Caco-2 (cell line): ENCODE data around the gene SPEM1. TPM values are rescaled to one million over a fixed set of nuclear protein-coding genes. Genes with fewer than 3 reads are reported as not detected.

Source experiments
- BruUV-seq: library from RNA; stranded (reverse); fragments of 400-500 nt; replicated peaks from 2 replicates; lab custom pipeline; 2021; lab: Mats Ljungman, UMichigan
- CTCF ChIA-PET: fragments of 300-600 bp; sonication (Branson Sonifier 250); formaldehyde crosslinking; loops from one replicate; lab custom pipeline; 2022; ENCODE audit warnings: antibody characterized with exemption; lab: Charles Lee
- POLR2A ChIA-PET: fragments of 300-600 bp; sonication (Branson Sonifier 250); formaldehyde crosslinking; loops from one replicate; lab custom pipeline; 2022; ENCODE audit warnings: antibody characterized with exemption; lab: Charles Lee
- DNase-seq, 2 experiments: peaks; one replicate each; pipeline versions ENCODE4 v3.0.0 to v3.0.0-alpha.2; 2020 to 2022
- H3K27me3 ChIP-seq: replicated peaks from 2 replicates; pipeline ENCODE4 v1.6.0; 2011; ENCODE audit warnings: low read length; ENCODE audit not compliant: control insufficient read depth, insufficient read depth
- H3K36me3 ChIP-seq: 2 replicates; pipeline ENCODE4 v1.5.1; 2011; ENCODE audit warnings: low read length; ENCODE audit not compliant: control insufficient read depth, insufficient read depth
- H3K4me1 ChIP-seq: fragments of 250-450 bp; sonication (Bioruptor Pico); 2 replicates; pipeline ENCODE4 v1.5.1; 2020; ENCODE audit warnings: mild to moderate bottlenecking
- H3K4me3 ChIP-seq: 2 replicates; pipeline ENCODE4 v1.5.1; 2011; ENCODE audit warnings: low read depth, mild to moderate bottlenecking, control low read depth, low read length
- H3K9me3 ChIP-seq: fragments of 250-450 bp; sonication (Bioruptor Pico); 2 replicates; pipeline ENCODE4 v1.5.1; 2020; ENCODE audit warnings: mild to moderate bottlenecking, moderate library complexity
- H3K27ac Mint-ChIP-seq: one replicate; pipeline ENCODE4 v1.8.0; 2022; ENCODE audit warnings: mixed read lengths; ENCODE audit not compliant: unreplicated experiment
- H3K27me3 Mint-ChIP-seq: one replicate; pipeline ENCODE4 v1.8.0; 2022; ENCODE audit warnings: mixed read lengths; ENCODE audit not compliant: insufficient read depth, unreplicated experiment
- H3K36me3 Mint-ChIP-seq: one replicate; pipeline ENCODE4 v1.8.0; 2022; ENCODE audit warnings: mild to moderate bottlenecking, mixed read lengths; ENCODE audit not compliant: insufficient read depth, unreplicated experiment
- H3K4me1 Mint-ChIP-seq: one replicate; pipeline ENCODE4 v1.8.0; 2022; ENCODE audit warnings: low read depth, mixed read lengths; ENCODE audit not compliant: unreplicated experiment
- H3K4me3 Mint-ChIP-seq: one replicate; pipeline ENCODE4 v1.8.0; 2022; ENCODE audit warnings: mild to moderate bottlenecking, moderate library complexity, mixed read lengths; ENCODE audit not compliant: unreplicated experiment
- H3K9me3 Mint-ChIP-seq: one replicate; pipeline ENCODE4 v1.8.0; 2022; ENCODE audit warnings: mixed read lengths; ENCODE audit not compliant: unreplicated experiment
- CTCF ChIP-seq, 2 experiments: fragments of 200-600 bp in 1 of 2; IDR thresholded peaks; 1 replicate in 1 of 2; 2 replicates in 1 of 2; pipeline versions ENCODE4 v1.5.1 to v1.8.0; 2011 to 2022; ENCODE audit warnings: antibody characterized with exemption in 1 of 2, control low read depth in 1 of 2, inconsistent platforms in 1 of 2, low read depth in 1 of 2, low read length in 1 of 2, mild to moderate bottlenecking in 1 of 2, moderate library complexity in 1 of 2; ENCODE audit not compliant: insufficient read depth in 1 of 2, severe bottlenecking in 1 of 2, unreplicated experiment in 1 of 2
- intact Hi-C: fragments of 100-400 bp; cut with micrococcal nuclease; formaldehyde crosslinking; loops from one replicate; pipeline ENCODE4 v1.10.0; 2022; ENCODE audit not compliant: unreplicated experiment
- total RNA-seq: library from RNA; stranded (reverse); gene quantifications from 2 replicates; pipeline ENCODE4 v1.2.3, GENCODE V29; 2022

The SPEM1 gene
- total RNA-seq, 1 experiment from 2014 or later, result 0.52 TPM

- peaks cover 38% of the 10 kb centered on the region for H3K36me3 Mint-ChIP-seq
- peaks cover 5% of the 10 kb centered on the region for H3K4me1 Mint-ChIP-seq
- Histone ChIP-seq H3K9me3 (no peaks in the 10 kb centered on the region), H3K4me3 (no peak overlapping the region), H3K36me3 (no peaks in the 10 kb centered on the region), H3K27me3 (no peaks in the 10 kb centered on the region), H3K4me1 (no peaks in the 10 kb centered on the region)
- POLR2A ChIA-PET, result interaction anchor here (0.6 kb wide), 1 partner anchor 762 kb away, joined by 3 read pairs; no protein-coding TSS in a partner anchor
- CTCF ChIA-PET, result interaction anchor here (0.6 kb wide), 1 partner anchor 56 kb away, joined by 4 read pairs; the partner anchor contains the start of gene TMEM256
- no peak overlapping the region for H3K27ac Mint-ChIP-seq
- BruUV-seq, result no TSS peak
- H3K9me3 Mint-ChIP-seq, result no peaks in the 10 kb centered on the region
- H3K27me3 Mint-ChIP-seq, result no peaks in the 10 kb centered on the region
- no peak for TF ChIP-seq CTCF (IDR thresholded peaks at IDR 0.05; ENCODE audit: insufficient read depth in 1 of 2, low read depth in 1 of 2, low read length in 1 of 2, severe bottlenecking in 1 of 2, unreplicated experiment in 1 of 2)
- intact Hi-C loops, result no loop called here
- H3K4me3 Mint-ChIP-seq, result no peak overlapping the region
- no peak for DNase-seq
Observed at GRCh38 chr17:7459961-7460545, 39.9 kb downstream of the SPEM1 start.

GRCh38 chr17:7460850-7461660 is 40.9 kb downstream of the SPEM1 start:
- Mint-ChIP-seq H3K27ac (no peak overlapping the region), H3K4me1 (peaks cover 5% of the 10 kb centered on the region), H3K36me3 (peaks cover 30% of the 10 kb centered on the region), H3K27me3 (no peaks in the 10 kb centered on the region), H3K9me3 (no peaks in the 10 kb centered on the region), H3K4me3 (no peak overlapping the region)
- no TSS peak for BruUV-seq
- no peaks in the 10 kb centered on the region for H3K27me3 ChIP-seq
- no peaks in the 10 kb centered on the region for H3K36me3 ChIP-seq
- H3K4me3 ChIP-seq, result no peak overlapping the region
- DNase-seq, result no peak
- ChIA-PET POLR2A (no interaction called here), CTCF (no interaction called here)
- TF ChIP-seq CTCF (IDR thresholded peaks at IDR 0.05; ENCODE audit: insufficient read depth in 1 of 2, low read depth in 1 of 2, low read length in 1 of 2, severe bottlenecking in 1 of 2, unreplicated experiment in 1 of 2), result no peak
- intact Hi-C loops, result no loop called here
- no peaks in the 10 kb centered on the region for H3K9me3 ChIP-seq
- H3K4me1 ChIP-seq, result no peaks in the 10 kb centered on the region

GRCh38 chr17:7462474-7463371 is 42.6 kb downstream of the SPEM1 start:
- Mint-ChIP-seq H3K27me3 (no peaks in the 10 kb centered on the region), H3K36me3 (peaks cover 25% of the 10 kb centered on the region), H3K27ac (no peak overlapping the region), H3K9me3 (no peaks in the 10 kb centered on the region), H3K4me3 (no peak overlapping the region), H3K4me1 (peaks cover 5% of the 10 kb centered on the region)
- ChIA-PET POLR2A (no interaction called here), CTCF (no interaction called here)
- Histone ChIP-seq H3K4me1 (no peaks in the 10 kb centered on the region), H3K4me3 (no peak overlapping the region), H3K27me3 (no peaks in the 10 kb centered on the region), H3K36me3 (no peaks in the 10 kb centered on the region), H3K9me3 (no peaks in the 10 kb centered on the region)
- no TSS peak for BruUV-seq
- DNase-seq, result no peak
- no peak for TF ChIP-seq CTCF (IDR thresholded peaks at IDR 0.05; ENCODE audit: insufficient read depth in 1 of 2, low read depth in 1 of 2, low read length in 1 of 2, severe bottlenecking in 1 of 2, unreplicated experiment in 1 of 2)
- intact Hi-C loops, result no loop called here
